ENCODE results near the gene MARCHF9.
"Not testable (repeated sequence)": the region's sequence is repeated elsewhere in the genome, so short reads cannot be mapped to it uniquely, and the experiment has no call there.

The MARCHF9 gene

GRCh38 chr12:57754411-57755193 lies at the start of gene MARCHF9:
Gene MARCHF9 (plus strand): TSS chr12:57755103. CDS start chr12:57755529, 426 bp downstream.
- DNase-seq (ENCODE audit: low read depth in 2 of 2): no peak

GRCh38 chr12:57707250-57707649 lies 47.7 kb upstream of the MARCHF9 start:
- no peak for DNase-seq (ENCODE audit: low read depth in 2 of 2)

- DNase-seq (ENCODE audit: low read depth in 2 of 2): no peak
Observed at GRCh38 chr12:57708296-57708695, 46.6 kb upstream of the MARCHF9 start.

- DNase-seq (ENCODE audit: low read depth in 2 of 2): no peak
Observed at GRCh38 chr12:57712701-57713100, 42.2 kb upstream of the MARCHF9 start.

- DNase-seq (ENCODE audit: low read depth in 2 of 2): no peak
Observed at GRCh38 chr12:57713209-57713608, 41.7 kb upstream of the MARCHF9 start.

- not testable (repeated sequence) for DNase-seq (ENCODE audit: low read depth in 2 of 2)
Observed at GRCh38 chr12:57715036-57715748, 39.7 kb upstream of the MARCHF9 start.

GRCh38 chr12:57715786-57716185 lies 39.1 kb upstream of the MARCHF9 start:
- no peak for DNase-seq (ENCODE audit: low read depth in 2 of 2)

GRCh38 chr12:57716305-57716704 lies 38.6 kb upstream of the MARCHF9 start:
- DNase-seq (ENCODE audit: low read depth in 2 of 2): no peak

GRCh38 chr12:57717131-57717530 lies 37.8 kb upstream of the MARCHF9 start:
- DNase-seq (ENCODE audit: low read depth in 2 of 2): no peak

- DNase-seq (ENCODE audit: low read depth in 2 of 2): no peak
Observed at GRCh38 chr12:57717846-57718640, 36.9 kb upstream of the MARCHF9 start.

- no peak for DNase-seq (ENCODE audit: low read depth in 2 of 2)
Observed at GRCh38 chr12:57718641-57719528, 36.0 kb upstream of the MARCHF9 start.

- DNase-seq (ENCODE audit: low read depth in 2 of 2): no peak
Observed at GRCh38 chr12:57719777-57720605, 34.9 kb upstream of the MARCHF9 start.

GRCh38 chr12:57720606-57721595 lies 34.0 kb upstream of the MARCHF9 start:
- no peak for DNase-seq (ENCODE audit: low read depth in 2 of 2)

GRCh38 chr12:57721846-57722608 lies 32.9 kb upstream of the MARCHF9 start:
- not testable (repeated sequence) for DNase-seq (ENCODE audit: low read depth in 2 of 2)

- DNase-seq (ENCODE audit: low read depth in 2 of 2): no peak
Observed at GRCh38 chr12:57722716-57723629, 31.9 kb upstream of the MARCHF9 start.

GRCh38 chr12:57723630-57723962 lies 31.3 kb upstream of the MARCHF9 start:
- DNase-seq (ENCODE audit: low read depth in 2 of 2): no peak
